HUES64 (cell line): Measurements from ENCODE around the gene MCOLN2.

Experiments used
- H3K27ac ChIP-seq: 2 replicates; pipeline ENCODE4 v1.7.0; 2013; ENCODE audit warnings: low read depth, low read length, inconsistent platforms
- H3K27me3 ChIP-seq: 2 replicates; pipeline ENCODE4 v1.6.1; 2013; ENCODE audit warnings: mild to moderate bottlenecking, low read length; ENCODE audit not compliant: insufficient read depth
- H3K36me3 ChIP-seq: 2 replicates; pipeline ENCODE4 v1.6.1; 2013; ENCODE audit warnings: mild to moderate bottlenecking, low read length; ENCODE audit not compliant: insufficient read depth
- H3K4me1 ChIP-seq: 2 replicates; pipeline ENCODE4 v1.6.1; 2013; ENCODE audit warnings: mild to moderate bottlenecking, low read length, moderate library complexity; ENCODE audit not compliant: insufficient read depth
- H3K4me3 ChIP-seq: 2 replicates; pipeline ENCODE4 v1.5.1; 2013; ENCODE audit warnings: mild to moderate bottlenecking, low read length, moderate library complexity
- H3K9ac ChIP-seq: 2 replicates; pipeline ENCODE4 v1.6.1; 2013; ENCODE audit warnings: mild to moderate bottlenecking, low read depth, low read length
- H3K9me3 ChIP-seq: 2 replicates; pipeline ENCODE4 v1.6.1; 2013; ENCODE audit warnings: low read depth, low read length; ENCODE audit not compliant: insufficient read depth
- WGBS: fragments of 150-250, 120-280 bp; methylation state at CpG from one replicate; pipeline ENCODE4 v1.1.7; 2013; ENCODE audit warnings: missing lambda C conversion rate; 5-methylcytosine and 5-hydroxymethylcytosine counted together

The MCOLN2 gene

GRCh38 chr1:84982395-84982794 lies 14.5 kb downstream of the MCOLN2 start:
- H3K36me3 ChIP-seq = no peaks in the 10 kb centered on the region
- WGBS = 88% methylated on average over 1 of the region's 2 CpGs
- no peak overlapping the region for H3K27ac ChIP-seq
- H3K27me3 ChIP-seq = no peaks in the 10 kb centered on the region
- no peak overlapping the region for H3K9ac ChIP-seq
- H3K9me3 ChIP-seq = no peaks in the 10 kb centered on the region
- no peak overlapping the region for H3K4me3 ChIP-seq
- no peaks in the 10 kb centered on the region for H3K4me1 ChIP-seq

- Histone ChIP-seq H3K27me3 (no peaks in the 10 kb centered on the region), H3K27ac (no peak overlapping the region), H3K9ac (no peak overlapping the region), H3K4me3 (no peak overlapping the region), H3K36me3 (no peaks in the 10 kb centered on the region), H3K9me3 (no peaks in the 10 kb centered on the region), H3K4me1 (peaks cover 6% of the 10 kb centered on the region; the same call in 1 of the 2 replicates)
- WGBS = 91% methylated on average over 2 of the region's 2 CpGs
Observed at GRCh38 chr1:84975035-84975434, 21.9 kb downstream of the MCOLN2 start.

- Histone ChIP-seq H3K9ac (no peak overlapping the region), H3K4me1 (peaks cover 6% of the 10 kb centered on the region; the same call in 1 of the 2 replicates), H3K27ac (no peak overlapping the region), H3K27me3 (no peaks in the 10 kb centered on the region), H3K4me3 (no peak overlapping the region), H3K36me3 (no peaks in the 10 kb centered on the region), H3K9me3 (no peaks in the 10 kb centered on the region)
- WGBS = 76% methylated on average over 7 of the region's 7 CpGs
Observed at GRCh38 chr1:84973498-84974334, 23.2 kb downstream of the MCOLN2 start.

GRCh38 chr1:84972377-84972987 lies 24.4 kb downstream of the MCOLN2 start:
- Histone ChIP-seq H3K27ac (no peak overlapping the region), H3K4me1 (peaks cover 6% of the 10 kb centered on the region; the same call in 1 of the 2 replicates), H3K36me3 (no peaks in the 10 kb centered on the region), H3K9ac (no peak overlapping the region), H3K4me3 (no peak overlapping the region), H3K9me3 (no peaks in the 10 kb centered on the region), H3K27me3 (no peaks in the 10 kb centered on the region)
- WGBS = 100% methylated on average over 1 of the region's 1 CpG

GRCh38 chr1:84971957-84972356 lies 25.0 kb downstream of the MCOLN2 start:
- 89% methylated on average over 1 of the region's 2 CpGs for WGBS
- H3K9me3 ChIP-seq = no peaks in the 10 kb centered on the region
- H3K36me3 ChIP-seq = no peaks in the 10 kb centered on the region
- H3K27me3 ChIP-seq = no peaks in the 10 kb centered on the region
- H3K4me1 ChIP-seq = peaks cover 6% of the 10 kb centered on the region; the same call in 1 of the 2 replicates
- no peak overlapping the region for H3K9ac ChIP-seq
- no peak overlapping the region for H3K4me3 ChIP-seq
- H3K27ac ChIP-seq = no peak overlapping the region

GRCh38 chr1:84969489-84970250 lies 27.2 kb downstream of the MCOLN2 start:
- Histone ChIP-seq H3K9me3 (no peaks in the 10 kb centered on the region), H3K27me3 (no peaks in the 10 kb centered on the region), H3K36me3 (no peaks in the 10 kb centered on the region), H3K4me3 (no peak overlapping the region), H3K9ac (no peak overlapping the region), H3K27ac (no peak overlapping the region), H3K4me1 (peaks cover 6% of the 10 kb centered on the region; the same call in 1 of the 2 replicates)
- 95% methylated on average over 7 of the region's 7 CpGs for WGBS

- H3K4me3 ChIP-seq = no peak overlapping the region
- H3K9me3 ChIP-seq = no peaks in the 10 kb centered on the region
- H3K4me1 ChIP-seq = peaks cover 3% of the 10 kb centered on the region; the same call in 1 of the 2 replicates
- H3K36me3 ChIP-seq = no peaks in the 10 kb centered on the region
- no peaks in the 10 kb centered on the region for H3K27me3 ChIP-seq
- no peak overlapping the region for H3K9ac ChIP-seq
- H3K27ac ChIP-seq = no peak overlapping the region
- whole genome bisulfite sequencing = 92% methylated on average over 3 of the region's 3 CpGs
Observed at GRCh38 chr1:84968865-84969264, 28.0 kb downstream of the MCOLN2 start.

GRCh38 chr1:84968101-84968500 lies 28.8 kb downstream of the MCOLN2 start:
- H3K9ac ChIP-seq = no peak overlapping the region
- no peaks in the 10 kb centered on the region for H3K36me3 ChIP-seq
- H3K4me1 ChIP-seq = no peaks in the 10 kb centered on the region
- no peak overlapping the region for H3K4me3 ChIP-seq
- WGBS = 93% methylated on average over 1 of the region's 1 CpG
- no peak overlapping the region for H3K27ac ChIP-seq
- H3K9me3 ChIP-seq = no peaks in the 10 kb centered on the region
- no peaks in the 10 kb centered on the region for H3K27me3 ChIP-seq

- Histone ChIP-seq H3K27me3 (no peaks in the 10 kb centered on the region), H3K9ac (no peak overlapping the region), H3K4me1 (no peaks in the 10 kb centered on the region), H3K27ac (no peak overlapping the region), H3K9me3 (no peaks in the 10 kb centered on the region), H3K36me3 (no peaks in the 10 kb centered on the region), H3K4me3 (no peak overlapping the region)
- WGBS = 77% methylated on average over 1 of the region's 1 CpG
Observed at GRCh38 chr1:84967666-84968065, 29.2 kb downstream of the MCOLN2 start.

GRCh38 chr1:84963021-84963420 lies 33.9 kb downstream of the MCOLN2 start:
- H3K27me3 ChIP-seq = no peaks in the 10 kb centered on the region
- H3K4me1 ChIP-seq = no peaks in the 10 kb centered on the region
- H3K9me3 ChIP-seq = no peaks in the 10 kb centered on the region
- no peak overlapping the region for H3K27ac ChIP-seq
- H3K36me3 ChIP-seq = no peaks in the 10 kb centered on the region
- H3K9ac ChIP-seq = no peak overlapping the region
- no peak overlapping the region for H3K4me3 ChIP-seq

GRCh38 chr1:84961316-84961715 lies 35.6 kb downstream of the MCOLN2 start:
- Histone ChIP-seq H3K27me3 (no peaks in the 10 kb centered on the region), H3K27ac (no peak overlapping the region), H3K4me1 (no peaks in the 10 kb centered on the region), H3K36me3 (no peaks in the 10 kb centered on the region), H3K9ac (no peak overlapping the region), H3K4me3 (no peak overlapping the region), H3K9me3 (no peaks in the 10 kb centered on the region)
- 86% methylated on average over 1 of the region's 1 CpG for WGBS
